ENCODE data around the gene ABLIM3.

ABLIM3 gene

GRCh38 chr5:149289301-149289700, 148.0 kb downstream of the ABLIM3 start:
- no peak for ATAC-seq
- no peak for TF ChIP-seq ZNF8 (CRISPR knock-in tag; IDR thresholded peaks at IDR 0.05)

- no peak for ATAC-seq
- no peak for TF ChIP-seq ZNF565 (CRISPR knock-in tag; conservative IDR thresholded peaks at IDR 0.05; ENCODE audit: low read depth)
- no peak for TF ChIP-seq SNAI2 (CRISPR knock-in tag; IDR thresholded peaks at IDR 0.05)
- TF ChIP-seq TCF4 (CRISPR knock-in tag; IDR thresholded peaks at IDR 0.05; ENCODE audit: borderline replicate concordance) = no peak
- TF ChIP-seq ZFP30 (CRISPR knock-in tag; IDR thresholded peaks at IDR 0.05) = no peak
- no peak for TF ChIP-seq ZC3H10 (CRISPR knock-in tag; IDR thresholded peaks at IDR 0.05)
- TF ChIP-seq RARB (CRISPR knock-in tag; IDR thresholded peaks at IDR 0.05) = no peak
- TF ChIP-seq ZFP3 (CRISPR knock-in tag; IDR thresholded peaks at IDR 0.05) = no peak
- TF ChIP-seq TSHZ2 (CRISPR knock-in tag; IDR thresholded peaks at IDR 0.05) = no peak
- TF ChIP-seq PATZ1 (CRISPR knock-in tag; IDR thresholded peaks at IDR 0.05; ENCODE audit: borderline replicate concordance) = no peak
- TF ChIP-seq POU6F1 (CRISPR knock-in tag; IDR thresholded peaks at IDR 0.05; ENCODE audit: borderline replicate concordance, low read depth) = no peak
- no peak for TF ChIP-seq TOX (CRISPR knock-in tag; IDR thresholded peaks at IDR 0.05; ENCODE audit: borderline replicate concordance)
- TF ChIP-seq ZNF8 (CRISPR knock-in tag; IDR thresholded peaks at IDR 0.05) = no peak
- no peak for TF ChIP-seq BACH2 (CRISPR knock-in tag; IDR thresholded peaks at IDR 0.05; ENCODE audit: borderline replicate concordance)
These were observed 153.9 kb downstream of the ABLIM3 start for GRCh38 chr5:149294872-149295829.

- TF ChIP-seq CSDC2 (CRISPR knock-in tag; IDR thresholded peaks at IDR 0.05) (no peak), ZNF565 (CRISPR knock-in tag; conservative IDR thresholded peaks at IDR 0.05; ENCODE audit: low read depth) (no peak), GLIS3 (CRISPR knock-in tag; IDR thresholded peaks at IDR 0.05) (no peak), OSR1 (CRISPR knock-in tag; IDR thresholded peaks at IDR 0.05) (no peak), CREB5 (CRISPR knock-in tag; IDR thresholded peaks at IDR 0.05; ENCODE audit: low read depth) (no peak), TOX (CRISPR knock-in tag; IDR thresholded peaks at IDR 0.05; ENCODE audit: borderline replicate concordance) (no peak), ARNTL (CRISPR knock-in tag; IDR thresholded peaks at IDR 0.05; ENCODE audit: borderline replicate concordance, low read depth) (no peak), PATZ1 (CRISPR knock-in tag; IDR thresholded peaks at IDR 0.05; ENCODE audit: borderline replicate concordance) (no peak), ESRRG (CRISPR knock-in tag; IDR thresholded peaks at IDR 0.05) (no peak), SNAI2 (CRISPR knock-in tag; IDR thresholded peaks at IDR 0.05) (no peak), ZNF70 (CRISPR knock-in tag; IDR thresholded peaks at IDR 0.05) (no peak), ZNF8 (CRISPR knock-in tag; IDR thresholded peaks at IDR 0.05) (no peak), ZFP30 (CRISPR knock-in tag; IDR thresholded peaks at IDR 0.05) (no peak), ZC3H10 (CRISPR knock-in tag; IDR thresholded peaks at IDR 0.05) (no peak), PPARA (CRISPR knock-in tag; IDR thresholded peaks at IDR 0.05; ENCODE audit: borderline replicate concordance) (no peak)
- ATAC-seq = no peak; the same call in 1 of the 3 replicates
These were observed 156.2 kb downstream of the ABLIM3 start for GRCh38 chr5:149297340-149298025.

Measured in SK-N-SH treated with all-trans-retinoic acid at 6 μM for 48 hours (cell line).